Upper lobe of right lung (tissue), 1 donor: Measurements from ENCODE around the gene SMIM43. TPM values are rescaled to one million over a fixed set of nuclear protein-coding genes. Genes with fewer than 3 reads are reported as not detected.

Source experiments
- ATAC-seq: fragments of 200-7000 bp; cut with Tn5 transposase; one replicate; pipeline ENCODE4 v1.9.1; 2020; ENCODE audit warnings: mild to moderate bottlenecking, moderate library complexity
- DNase-seq: peaks from one replicate; pipeline ENCODE4 v3.0.0-alpha.2; 2020
- H3K27ac ChIP-seq: fragments of 200-600 bp; one replicate; pipeline ENCODE4 v1.8.0; 2022
- H3K27me3 ChIP-seq: fragments of 200-600 bp; one replicate; pipeline ENCODE4 v1.8.0; 2022; ENCODE audit warnings: mild to moderate bottlenecking
- H3K36me3 ChIP-seq: fragments of 200-600 bp; one replicate; pipeline ENCODE4 v1.8.0; 2022
- H3K4me1 ChIP-seq: fragments of 200-600 bp; one replicate; pipeline ENCODE4 v1.8.0; 2022
- H3K4me3 ChIP-seq: fragments of 200-600 bp; one replicate; pipeline ENCODE4 v1.8.0; 2022; ENCODE audit warnings: mild to moderate bottlenecking
- H3K9me3 ChIP-seq: fragments of 200-600 bp; one replicate; pipeline ENCODE4 v1.8.0; 2022
- CTCF ChIP-seq: fragments of 200-600 bp; IDR thresholded peaks from one replicate; pipeline ENCODE4 v1.8.0; 2022; ENCODE audit warnings: antibody characterized with exemption
- intact Hi-C: fragments of 100-400 bp; cut with DNase I; formaldehyde crosslinking; loops from one replicate; pipeline ENCODE4 v1.11.0; 2022
- total RNA-seq: library from RNA; stranded (reverse); fragmentation: NEBNext Ultra II Directional; extraction: Animal tissue kit (Norgen Biotek cat#: 25700); gene quantifications from one replicate; pipeline ENCODE4 v1.2.1, GENCODE V29; 2021
- donor health status: DM: no; HTN: yes; CAD: no; lungs with severe emphysema.

SMIM43 gene
- total RNA-seq, 1 donor from 2014 or later: not detected

- no peak for TF ChIP-seq CTCF
- Histone ChIP-seq H3K36me3 (peaks cover 34% of the 10 kb centered on the region), H3K4me1 (peaks cover 9% of the 10 kb centered on the region), H3K9me3 (no peaks in the 10 kb centered on the region), H3K27ac (peak within 1 kb of the TSS; percentile 92), H3K4me3 (peak within 1 kb of the TSS; percentile 88), H3K27me3 (no peaks in the 10 kb centered on the region)
- intact Hi-C loops: no loop called here
- peak; percentile 97 for ATAC-seq
- peak; percentile 96 for DNase-seq
Observed at GRCh38 chr4:121800961-121801714, 36.2 kb upstream of the SMIM43 start, which contains the start of gene EXOSC9. Gene EXOSC9 (plus strand): TSS chr4:121801323. CDS start chr4:121801425, 102 bp downstream.

GRCh38 chr4:121800638-121800960, 35.6 kb upstream of the SMIM43 start:
- ATAC-seq (peak; percentile 8), DNase-seq (no peak)
- Histone ChIP-seq H3K4me1 (peaks cover 12% of the 10 kb centered on the region), H3K4me3 (peak overlapping the region; percentile 88), H3K36me3 (peaks cover 29% of the 10 kb centered on the region), H3K9me3 (no peaks in the 10 kb centered on the region), H3K27ac (peak overlapping the region; percentile 92), H3K27me3 (no peaks in the 10 kb centered on the region)
- TF ChIP-seq CTCF: no peak
- intact Hi-C loops: no loop called here

GRCh38 chr4:121799867-121800501, 35.0 kb upstream of the SMIM43 start:
- H3K27ac ChIP-seq: peak overlapping the region; percentile 92
- DNase-seq: no peak
- TF ChIP-seq CTCF: no peak
- no peaks in the 10 kb centered on the region for H3K27me3 ChIP-seq
- no peak overlapping the region for H3K4me3 ChIP-seq
- no peaks in the 10 kb centered on the region for H3K9me3 ChIP-seq
- peak; percentile 37 for ATAC-seq
- intact Hi-C loops: no loop called here
- peaks cover 23% of the 10 kb centered on the region for H3K36me3 ChIP-seq
- peaks cover 13% of the 10 kb centered on the region for H3K4me1 ChIP-seq

GRCh38 chr4:121799208-121799823, 34.4 kb upstream of the SMIM43 start:
- Histone ChIP-seq H3K9me3 (no peaks in the 10 kb centered on the region), H3K27ac (no peak overlapping the region), H3K4me1 (peaks cover 13% of the 10 kb centered on the region), H3K36me3 (peaks cover 16% of the 10 kb centered on the region), H3K4me3 (no peak overlapping the region), H3K27me3 (no peaks in the 10 kb centered on the region)
- no peak for TF ChIP-seq CTCF
- intact Hi-C loops: no loop called here
- DNase-seq: no peak
- no peak for ATAC-seq

GRCh38 chr4:121796283-121796682, 31.3 kb upstream of the SMIM43 start:
- Histone ChIP-seq H3K4me1 (peaks cover 7% of the 10 kb centered on the region), H3K27ac (no peak overlapping the region), H3K4me3 (no peak overlapping the region), H3K36me3 (no peaks in the 10 kb centered on the region), H3K9me3 (no peaks in the 10 kb centered on the region), H3K27me3 (no peaks in the 10 kb centered on the region)
- ATAC-seq (no peak), DNase-seq (no peak)
- intact Hi-C loops: no loop called here
- TF ChIP-seq CTCF: no peak
